ENCODE measurements around the gene OR10J5.
"Not testable (repeated sequence)": the region's sequence is repeated elsewhere in the genome, so short reads cannot be mapped to it uniquely, and the experiment has no call there.

DNA sequence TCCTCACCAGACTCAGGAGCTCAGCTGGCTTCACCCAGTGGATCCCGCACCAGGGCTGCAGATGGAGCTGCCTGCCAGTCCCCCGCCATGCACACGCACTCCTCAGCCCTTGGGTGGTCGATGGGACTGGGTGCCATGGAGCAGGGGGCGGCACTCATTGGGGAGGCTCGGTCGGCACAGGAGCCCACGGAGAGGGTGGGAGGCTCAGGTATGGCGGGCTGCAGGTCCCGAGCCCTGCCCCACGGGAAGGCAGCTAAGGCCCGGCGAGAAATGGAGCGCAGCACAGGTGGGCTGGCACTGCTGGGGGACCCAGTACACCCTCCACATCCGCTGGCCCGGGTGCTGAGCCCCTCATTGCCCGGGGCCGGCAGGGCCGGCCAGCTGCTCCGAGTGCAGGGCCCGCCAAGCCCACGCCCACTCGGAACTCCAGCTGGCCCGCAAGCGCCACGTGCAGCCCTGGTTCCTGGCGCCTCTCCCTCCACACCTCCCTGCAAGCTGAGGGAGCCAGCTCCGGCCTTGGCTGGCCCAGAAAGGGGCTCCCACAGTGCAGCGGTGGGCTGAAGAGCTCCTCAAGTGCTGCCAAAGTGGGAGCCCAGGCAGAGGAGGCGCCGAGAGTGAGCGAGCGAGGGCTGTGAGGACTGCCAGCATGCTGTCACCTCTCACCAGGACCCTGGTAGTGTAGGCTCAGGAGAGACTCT, 41.1 kb downstream of the OR10J5 start:
- TF ChIP-seq, protein P1, sequence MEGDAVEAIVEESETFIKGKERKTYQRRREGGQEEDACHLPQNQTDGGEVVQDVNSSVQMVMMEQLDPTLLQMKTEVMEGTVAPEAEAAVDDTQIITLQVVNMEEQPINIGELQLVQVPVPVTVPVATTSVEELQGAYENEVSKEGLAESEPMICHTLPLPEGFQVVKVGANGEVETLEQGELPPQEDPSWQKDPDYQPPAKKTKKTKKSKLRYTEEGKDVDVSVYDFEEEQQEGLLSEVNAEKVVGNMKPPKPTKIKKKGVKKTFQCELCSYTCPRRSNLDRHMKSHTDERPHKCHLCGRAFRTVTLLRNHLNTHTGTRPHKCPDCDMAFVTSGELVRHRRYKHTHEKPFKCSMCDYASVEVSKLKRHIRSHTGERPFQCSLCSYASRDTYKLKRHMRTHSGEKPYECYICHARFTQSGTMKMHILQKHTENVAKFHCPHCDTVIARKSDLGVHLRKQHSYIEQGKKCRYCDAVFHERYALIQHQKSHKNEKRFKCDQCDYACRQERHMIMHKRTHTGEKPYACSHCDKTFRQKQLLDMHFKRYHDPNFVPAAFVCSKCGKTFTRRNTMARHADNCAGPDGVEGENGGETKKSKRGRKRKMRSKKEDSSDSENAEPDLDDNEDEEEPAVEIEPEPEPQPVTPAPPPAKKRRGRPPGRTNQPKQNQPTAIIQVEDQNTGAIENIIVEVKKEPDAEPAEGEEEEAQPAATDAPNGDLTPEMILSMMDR (IDR thresholded peaks at IDR 0.05), result not testable (repeated sequence)
- TF ChIP-seq POLR2AphosphoS5, EP300 (IDR thresholded peaks at IDR 0.05): not testable (repeated sequence)
